Heart right ventricle (tissue), 16 donors: ENCODE results near the gene MOB3B. TPM values are rescaled to one million over a fixed set of nuclear protein-coding genes. Genes with fewer than 3 reads are reported as not detected.

Experiments
- ATAC-seq, 8 donors: fragments of 200-7000 bp; cut with Tn5 transposase; one replicate each; pipeline ENCODE4 v1.9.1; 2020; ENCODE audit warnings: mild to moderate bottlenecking in 8 of 8, moderate library complexity in 8 of 8, moderate number of reproducible peaks in 1 of 8
- DNase-seq, 2 donors: peaks; one replicate each; pipeline ENCODE4 v3.0.0-alpha.2; 2020
- H3K27ac ChIP-seq, 10 donors: fragments of 200-600 bp; sonication (generic) in 2 of 10; one replicate each; pipeline versions ENCODE4 v1.5.0 to v1.8.0; 2020 to 2022; ENCODE audit warnings: mild to moderate bottlenecking in 3 of 10
- H3K27me3 ChIP-seq, 7 donors: fragments of 200-600 bp; one replicate each; pipeline ENCODE4 v1.8.0; 2021 to 2022; ENCODE audit warnings: mild to moderate bottlenecking in 2 of 7
- H3K36me3 ChIP-seq, 9 donors: fragments of 200-600 bp; sonication (generic) in 1 of 9; one replicate each; pipeline versions ENCODE4 v1.5.0 to v1.8.0; 2020 to 2022; ENCODE audit warnings: mild to moderate bottlenecking in 2 of 9
- H3K4me1 ChIP-seq, 9 donors: fragments of 200-600 bp; sonication (generic) in 1 of 9; one replicate each; pipeline versions ENCODE4 v1.5.0 to v1.8.0; 2020 to 2022; ENCODE audit warnings: mild to moderate bottlenecking in 4 of 9
- H3K4me3 ChIP-seq, 10 donors: fragments of 200-600 bp; sonication (generic) in 2 of 10; one replicate each; pipeline versions ENCODE4 v1.5.0 to v1.8.0; 2020 to 2022; ENCODE audit warnings: mild to moderate bottlenecking in 7 of 10, moderate library complexity in 2 of 10
- H3K9me3 ChIP-seq, 11 donors: fragments of 200-600 bp in 10 of 11; sonication (generic) in 2 of 11; one replicate each; pipeline versions ENCODE4 v1.5.0 to v1.8.0; 2013 to 2022; ENCODE audit warnings: mild to moderate bottlenecking in 2 of 11, control low read depth in 1 of 11, moderate library complexity in 1 of 11
- CTCF ChIP-seq, 9 donors: fragments of 200-600 bp; sonication (generic) in 2 of 9; IDR thresholded peaks; one replicate each; pipeline versions ENCODE4 v1.5.0 to v1.8.0; 2021 to 2022; ENCODE audit warnings: antibody characterized with exemption in 9 of 9, mild to moderate bottlenecking in 5 of 9, moderate library complexity in 1 of 9
- WGBS, 2 donors: extraction: QIAGEN DNeasy Blood & Tissue Kit; methylation state at CpG; one replicate each; pipeline ENCODE4 v1.1.7; 2013; ENCODE audit warnings: inconsistent platforms in 1 of 2; 5-methylcytosine and 5-hydroxymethylcytosine counted together
- intact Hi-C, 10 donors: fragments of 100-400 bp; cut with DNase I; formaldehyde crosslinking; loops; one replicate each; pipeline versions ENCODE4 v1.11.1 to v1.14.2; 2022
- polyA plus RNA-seq, 2 donors: library from polyadenylated mRNA; stranded (reverse); fragments of 200-250 nt; gene quantifications; one replicate each; pipeline ENCODE4 v1.2.3, GENCODE V29; 2013
- total RNA-seq, 10 donors: library from RNA; stranded (reverse); fragmentation: NEBNext Ultra II Directional in 3 of 10; extraction: Animal tissue kit (Norgen Biotek cat#: 25700) in 3 of 10; gene quantifications; one replicate each; pipeline versions ENCODE4 v1.2.1 to v1.2.4, GENCODE V29; 2021 to 2023
- donor health status: Arrhythmogenic right ventricular cardiomyopathy.
- donor health status: ischemic (EF 13 %, LVEDD 7.1; RV severe dilation, severe dysfunction).
- donor health status: healthy with polysubstance abuse.
- donor health status: DM: no; HTN: yes; CAD: no.
- donor health status: DM: no; HTN: no; CAD: no.
- donor health status: ischemic (EF 25% LVEDD 6.9; RV normal size, moderate dysfunction).
- donor health status: ischemic (EF 25% LVEDD 5.7; RV mildly dilated, moderate dysfunction).
- donor health status: healthy.
- donor health status: DM: yes; HTN: yes; CAD: no.
- donor health status: Ischemic cardiomyopathy.
- donor health status: ischemic (EF 35%, LVEDD 5.7; RV mildly dilated, moderate dysfunction).
- donor health status: nonischemic (EF 11% LVEDD 7.7; RV severe dilation, severe dysfunction).
- donor health status: DM: yes; HTN: yes; CAD: no.
- donor health status: PGD.
- donor health status: ischemic (EF 29% LVEDD 5.4; RV normal size, mild dysfunction).
- donor health status: nonischemic (EF 23%, LVEDD 6.1; RV moderate dilation, normal function).

Gene MOB3B
- total and polyA plus RNA-seq, 12 donors, result 0.39 to 2.3 (median 1.3) TPM

DNA sequence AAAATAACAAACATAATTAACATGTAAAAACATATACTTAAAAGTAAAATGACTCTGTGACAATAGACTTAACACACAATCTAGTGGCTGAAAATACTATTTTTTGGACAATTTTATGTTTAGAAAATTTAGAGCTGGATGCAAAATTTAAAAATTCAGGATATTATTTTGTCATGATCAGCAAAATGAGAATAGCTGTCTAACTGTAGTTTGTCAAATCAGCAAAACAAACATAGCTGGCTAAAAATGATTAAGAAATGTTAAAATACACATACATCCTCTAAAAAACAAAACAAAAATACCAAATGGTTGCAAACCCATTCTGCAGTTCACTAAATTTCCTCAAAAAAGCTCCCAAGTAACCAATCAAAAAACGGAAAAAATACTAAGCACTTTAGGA is 25.1 kb upstream of the MOB3B start:
- WGBS, 2 donors, result 95 to 97% methylated on average over 1 of the region's 1 CpG
- Histone ChIP-seq H3K27ac (no peak overlapping the region), H3K27me3 (no peaks in the 10 kb centered on the region), H3K9me3 (no peaks in the 10 kb centered on the region), H3K36me3 (peaks cover 0 to 100% (median 32%) of the 10 kb centered on the region in 9 donors), H3K4me3 (no peak overlapping the region), H3K4me1 (no peaks in the 10 kb centered on the region)
- DNase-seq (no peak), ATAC-seq (no peak)
- intact Hi-C loops, result loop anchor here in 1 of 10 donors (10.0 kb wide), 1 partner anchor 530 kb away; no protein-coding TSS in a partner anchor
- no peak for TF ChIP-seq CTCF (IDR thresholded peaks at IDR 0.05)

DNA sequence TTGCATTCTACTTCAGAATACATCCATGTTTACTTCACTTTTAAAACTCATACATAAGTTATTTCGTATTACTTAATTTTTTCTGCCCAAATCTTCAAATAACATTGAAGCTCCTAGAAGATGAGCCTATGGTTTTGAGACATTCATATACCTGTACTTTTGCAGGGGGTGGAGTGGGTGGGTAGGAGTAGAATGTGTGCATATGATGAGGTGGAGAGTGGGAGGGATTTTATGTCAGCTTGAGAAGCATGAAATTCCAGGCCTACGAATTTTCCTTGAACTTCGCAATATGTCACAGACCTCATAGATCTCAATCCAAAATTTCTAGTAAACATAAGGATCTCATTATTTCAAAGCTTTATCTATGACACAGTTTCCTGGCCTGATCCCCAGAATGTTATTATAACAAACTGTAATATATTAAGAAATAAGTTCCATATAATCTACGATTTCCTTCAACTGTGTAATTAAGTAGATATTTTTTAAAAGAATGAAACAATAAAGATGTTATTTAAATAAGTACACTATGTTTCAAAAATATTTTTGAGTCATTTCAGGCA is 19.7 kb upstream of the MOB3B start:
- ATAC-seq (no peak), DNase-seq (no peak)
- Histone ChIP-seq H3K27ac (no peak overlapping the region), H3K4me3 (no peak overlapping the region), H3K36me3 (peaks cover 0 to 98% (median 18%) of the 10 kb centered on the region in 9 donors), H3K9me3 (no peaks in the 10 kb centered on the region), H3K27me3 (no peaks in the 10 kb centered on the region), H3K4me1 (peaks cover 0 to 13% (median 0%) of the 10 kb centered on the region in 9 donors)
- TF ChIP-seq CTCF (IDR thresholded peaks at IDR 0.05), result no peak
- intact Hi-C loops, result loop anchor here in 4 of 10 donors (5.0 kb wide), 1 partner anchor 217 kb away; no protein-coding TSS in a partner anchor
- 81 to 84% methylated on average over 4 of the region's 4 CpGs for WGBS, 2 donors

DNA sequence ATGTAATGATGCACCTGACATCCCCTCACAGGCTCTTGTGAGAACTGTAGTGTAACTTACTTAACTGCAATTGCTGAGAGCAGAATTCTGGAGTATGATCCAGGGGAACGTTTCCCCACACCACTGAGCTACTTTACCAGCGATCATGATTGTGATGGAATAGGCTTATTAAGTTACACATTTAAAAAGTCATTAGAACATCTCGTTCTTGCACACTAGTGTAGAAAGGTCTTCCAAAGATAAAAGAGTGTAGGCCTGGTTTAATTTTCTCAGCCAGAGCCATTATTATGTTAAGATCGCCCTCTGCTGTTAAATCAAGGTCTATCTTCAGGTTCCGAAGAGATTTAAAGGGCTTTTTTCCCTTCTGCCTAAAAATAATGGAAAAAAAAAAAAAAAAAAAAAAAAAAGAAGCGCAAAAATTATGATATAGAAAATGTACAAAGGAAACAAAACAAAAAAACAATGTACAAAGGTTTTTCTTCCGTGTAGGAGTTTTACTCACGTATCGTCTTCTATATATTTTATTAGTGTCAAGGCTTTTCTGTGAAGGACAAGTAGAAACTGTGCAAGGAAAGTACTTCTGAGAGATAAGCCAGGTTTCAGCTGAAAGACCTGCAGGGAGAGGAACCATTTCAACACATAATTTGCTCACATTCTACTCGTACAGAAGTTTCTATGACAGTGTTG is 18.6 kb upstream of the MOB3B start:
- Histone ChIP-seq H3K9me3 (no peaks in the 10 kb centered on the region), H3K4me3 (no peak overlapping the region), H3K36me3 (peaks cover 0 to 98% (median 18%) of the 10 kb centered on the region in 9 donors), H3K27ac (no peak overlapping the region), H3K27me3 (no peaks in the 10 kb centered on the region), H3K4me1 (peaks cover 0 to 13% (median under 1%) of the 10 kb centered on the region in 9 donors)
- DNase-seq (no peak), ATAC-seq (peak; percentile 67 to 91 (median 81))
- TF ChIP-seq CTCF (IDR thresholded peaks at IDR 0.05), result peak; percentile 9 to 69 (median 54)
- 43 to 46% methylated on average over 10 of the region's 10 CpGs for WGBS, 2 donors
- intact Hi-C loops, result loop anchor here in 7 of 10 donors (1.0 to 5.0 kb wide), 2 partner anchors 215 to 216 kb away; no protein-coding TSS in a partner anchor

DNA sequence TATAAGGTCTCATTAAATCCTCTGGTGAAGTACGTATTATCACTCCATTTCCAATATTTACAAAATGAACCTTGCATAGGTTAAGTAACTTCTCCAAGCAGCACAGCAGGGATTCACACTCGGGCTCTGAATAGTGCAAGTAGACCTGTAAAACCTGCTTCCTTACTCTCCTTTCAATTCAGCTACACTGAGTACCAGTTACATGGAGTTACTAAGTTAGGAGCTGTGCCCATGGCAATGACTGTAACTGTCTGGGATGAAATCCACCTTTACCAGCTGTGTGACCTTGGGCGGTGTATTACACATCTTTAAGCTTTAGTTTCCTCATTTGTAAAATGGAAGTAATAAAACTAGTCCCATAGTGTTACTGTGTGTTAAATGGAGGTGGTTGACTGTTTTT is 15.9 kb upstream of the MOB3B start:
- WGBS, 2 donors, result 97 to 100% methylated on average over 3 of the region's 3 CpGs
- Histone ChIP-seq H3K4me3 (no peak overlapping the region), H3K36me3 (peaks cover 0 to 80% (median 10%) of the 10 kb centered on the region in 9 donors), H3K27ac (no peak overlapping the region), H3K27me3 (no peaks in the 10 kb centered on the region), H3K4me1 (peaks cover under 1 to 18% (median 6%) of the 10 kb centered on the region in 9 donors), H3K9me3 (no peaks in the 10 kb centered on the region)
- no peak for TF ChIP-seq CTCF (IDR thresholded peaks at IDR 0.05)
- DNase-seq, result no peak
- intact Hi-C loops, result loop anchor here in 4 of 10 donors (5.0 kb wide), 1 partner anchor 213 kb away; no protein-coding TSS in a partner anchor
- peak in 1 of 8 donors; percentile 26 for ATAC-seq
